PFSK-1 (cell line): Measurements from ENCODE around the gene MOAP1.

Experiments used
- FOXP2 ChIP-seq: optimal IDR thresholded peaks from 2 replicates; pipeline ENCODE3; 2011; ENCODE audit warnings: borderline replicate concordance, control low read depth, inconsistent platforms; ENCODE audit not compliant: insufficient read depth; ENCODE audit errors: extremely low read length, extremely low read depth
- POLR2AphosphoS5 ChIP-seq: IDR thresholded peaks from 2 replicates; pipeline ENCODE4 v1.6.1; 2012; ENCODE audit warnings: low read depth, mild to moderate bottlenecking, control low read depth, low read length, moderate library complexity
- REST ChIP-seq, 2 experiments: IDR thresholded peaks; 2 replicates each; pipeline versions ENCODE4 v1.6.1 to v1.8.0; 2011 to 2012; ENCODE audit warnings: low read depth in 2 of 2, low read length in 2 of 2, control low read depth in 1 of 2, inconsistent platforms in 1 of 2, mild to moderate bottlenecking in 1 of 2, moderate library complexity in 1 of 2; ENCODE audit not compliant: insufficient read depth in 1 of 2
- SIN3A ChIP-seq: IDR thresholded peaks from 2 replicates; pipeline ENCODE4 v1.6.1; 2012; ENCODE audit warnings: mild to moderate bottlenecking, low read length, moderate library complexity, borderline replicate concordance; ENCODE audit not compliant: insufficient read depth
- TAF1 ChIP-seq: IDR thresholded peaks from 2 replicates; pipeline ENCODE4 v1.6.1; 2012; ENCODE audit warnings: low read length, control low read depth, borderline replicate concordance; ENCODE audit not compliant: insufficient read depth

Gene MOAP1

DNA sequence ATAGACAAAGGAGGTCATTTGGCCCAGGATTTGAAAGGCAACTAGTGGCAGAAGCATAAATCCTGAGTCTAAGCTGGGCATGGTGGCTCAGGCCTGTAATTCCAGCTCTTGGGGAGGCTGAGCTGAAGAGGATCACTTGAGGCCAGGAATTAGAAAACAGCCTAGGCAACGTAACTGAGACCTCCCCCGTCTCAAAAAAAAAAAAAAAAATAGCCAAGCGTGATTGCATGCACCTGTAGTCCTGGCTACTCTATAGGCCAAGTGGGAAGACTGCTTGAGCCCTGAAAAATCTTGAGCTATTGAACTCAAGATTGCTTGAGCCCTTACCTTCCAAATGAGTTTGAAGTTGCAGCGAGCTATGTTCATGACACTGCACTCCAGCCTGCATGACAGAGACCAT is 14.3 kb upstream of the MOAP1 start:
- TF ChIP-seq TAF1: no peak
- TF ChIP-seq SIN3A: no peak
- no peak for TF ChIP-seq POLR2AphosphoS5
- no peak for TF ChIP-seq FOXP2
- no peak for TF ChIP-seq REST (IDR thresholded peaks at IDR 0.05; ENCODE audit: insufficient read depth in 1 of 2, low read depth in 2 of 2, low read length in 2 of 2)

DNA sequence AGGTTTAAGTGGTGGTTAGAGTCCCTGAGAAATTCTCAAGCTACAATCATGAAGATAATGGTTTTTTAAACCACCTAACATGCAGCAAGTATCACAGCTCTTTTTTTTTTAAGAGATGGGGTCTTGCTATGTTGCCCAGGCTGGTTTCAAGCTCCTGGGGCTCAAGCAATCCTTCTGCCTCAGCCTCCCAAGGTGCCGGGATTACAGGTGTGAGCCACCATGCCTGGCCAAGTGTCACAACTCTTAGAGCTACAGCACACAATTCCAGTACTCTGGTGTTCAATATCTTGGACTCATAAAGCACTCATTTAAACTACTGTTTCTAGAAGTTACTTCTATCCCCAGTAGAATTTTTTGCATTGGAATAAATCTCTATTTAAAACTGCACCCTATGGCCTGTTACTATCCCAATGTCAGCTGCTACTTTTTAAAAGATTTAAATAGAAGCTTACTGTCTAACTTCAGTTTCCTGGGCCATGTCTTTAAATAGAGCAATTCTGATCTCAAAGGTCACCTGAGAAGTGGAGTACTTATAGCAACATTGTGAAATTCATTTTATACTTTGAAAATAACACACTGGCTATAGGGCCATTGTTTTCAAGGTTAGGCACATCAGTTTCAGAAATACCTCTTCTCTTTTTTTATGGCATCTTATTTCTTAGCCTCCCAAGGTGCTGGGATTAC is 10.8 kb upstream of the MOAP1 start:
- no peak for TF ChIP-seq POLR2AphosphoS5
- no peak for TF ChIP-seq FOXP2
- no peak for TF ChIP-seq SIN3A
- TF ChIP-seq REST (IDR thresholded peaks at IDR 0.05; ENCODE audit: insufficient read depth in 1 of 2, low read depth in 2 of 2, low read length in 2 of 2): no peak
- no peak for TF ChIP-seq TAF1

GRCh38 chr14:93186956-93187355 is 2.3 kb upstream of the MOAP1 start:
- TF ChIP-seq SIN3A (no peak), POLR2AphosphoS5 (no peak), TAF1 (no peak), FOXP2 (no peak), REST (IDR thresholded peaks at IDR 0.05; ENCODE audit: insufficient read depth in 1 of 2, low read depth in 2 of 2, low read length in 2 of 2) (no peak)

DNA sequence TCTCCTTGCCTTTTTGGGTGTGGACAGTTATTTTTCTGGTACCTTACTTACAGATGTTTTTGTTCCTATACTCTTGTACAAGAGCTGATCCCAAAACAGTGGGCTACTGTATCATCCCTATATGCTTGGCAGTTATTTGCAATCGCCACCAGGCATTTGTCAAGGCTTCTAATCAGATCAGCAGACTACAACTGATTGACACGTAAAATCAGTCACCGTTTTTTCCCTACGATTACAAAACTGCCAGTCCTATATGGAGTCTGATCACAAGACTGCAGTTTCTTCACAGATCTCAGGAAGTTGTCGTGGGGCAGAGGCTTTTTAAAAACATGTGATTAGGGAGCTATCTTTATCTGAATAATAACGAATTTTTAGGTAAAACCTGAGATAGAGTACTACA is 1.8 kb upstream of the MOAP1 start:
- TF ChIP-seq POLR2AphosphoS5 (no peak), FOXP2 (no peak), TAF1 (no peak), REST (IDR thresholded peaks at IDR 0.05; ENCODE audit: insufficient read depth in 1 of 2, low read depth in 2 of 2, low read length in 2 of 2) (no peak), SIN3A (no peak)

DNA sequence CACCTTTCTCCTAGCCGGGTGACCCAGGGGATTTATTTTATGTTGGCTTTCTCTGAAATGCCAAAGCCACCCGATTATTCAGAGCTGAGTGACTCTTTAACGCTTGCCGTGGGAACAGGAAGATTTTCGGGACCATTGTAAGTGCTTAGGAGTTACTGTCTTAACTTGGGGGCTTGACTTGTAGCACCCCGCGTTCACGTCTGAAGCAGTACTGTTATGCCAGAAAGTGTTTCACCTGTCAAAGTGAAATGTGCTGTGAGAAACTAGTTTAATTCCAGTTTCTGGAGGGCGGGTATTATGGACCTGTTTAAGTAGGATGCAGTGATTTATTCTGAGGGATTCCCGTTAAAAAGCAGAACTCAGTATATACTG is 638 bp upstream of the MOAP1 start:
- TF ChIP-seq POLR2AphosphoS5: no peak
- TF ChIP-seq TAF1: no peak
- TF ChIP-seq REST (IDR thresholded peaks at IDR 0.05; ENCODE audit: insufficient read depth in 1 of 2, low read depth in 2 of 2, low read length in 2 of 2): no peak
- TF ChIP-seq SIN3A: no peak
- TF ChIP-seq FOXP2: no peak
